ENCODE measurements around the gene TAS2R4. TPM values are rescaled to one million over a fixed set of nuclear protein-coding genes. Genes with fewer than 3 reads are reported as not detected.

Gene TAS2R4
- total RNA-seq, 1 experiment from 2014 or later = 0.66 TPM

DNA sequence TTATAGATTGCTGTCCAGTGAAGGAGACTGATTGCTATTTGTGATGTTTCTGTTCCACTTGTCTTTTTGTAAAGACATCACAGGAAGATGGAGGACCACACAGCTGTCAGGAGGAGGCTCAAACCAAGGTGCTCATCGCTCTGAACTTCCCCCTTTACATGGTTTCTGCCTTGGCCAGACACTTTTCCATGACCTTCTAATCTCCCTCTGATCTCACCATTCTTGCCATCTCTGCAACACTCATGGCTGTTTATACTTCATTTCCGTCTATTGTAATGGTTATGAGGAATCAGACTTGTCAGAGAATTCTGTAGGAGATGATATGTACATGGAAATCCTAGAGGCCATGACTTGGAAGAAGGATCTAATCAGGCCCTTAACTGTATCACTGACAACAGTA lies 11.8 kb downstream of the TAS2R4 start:
- TF ChIP-seq, protein P1, sequence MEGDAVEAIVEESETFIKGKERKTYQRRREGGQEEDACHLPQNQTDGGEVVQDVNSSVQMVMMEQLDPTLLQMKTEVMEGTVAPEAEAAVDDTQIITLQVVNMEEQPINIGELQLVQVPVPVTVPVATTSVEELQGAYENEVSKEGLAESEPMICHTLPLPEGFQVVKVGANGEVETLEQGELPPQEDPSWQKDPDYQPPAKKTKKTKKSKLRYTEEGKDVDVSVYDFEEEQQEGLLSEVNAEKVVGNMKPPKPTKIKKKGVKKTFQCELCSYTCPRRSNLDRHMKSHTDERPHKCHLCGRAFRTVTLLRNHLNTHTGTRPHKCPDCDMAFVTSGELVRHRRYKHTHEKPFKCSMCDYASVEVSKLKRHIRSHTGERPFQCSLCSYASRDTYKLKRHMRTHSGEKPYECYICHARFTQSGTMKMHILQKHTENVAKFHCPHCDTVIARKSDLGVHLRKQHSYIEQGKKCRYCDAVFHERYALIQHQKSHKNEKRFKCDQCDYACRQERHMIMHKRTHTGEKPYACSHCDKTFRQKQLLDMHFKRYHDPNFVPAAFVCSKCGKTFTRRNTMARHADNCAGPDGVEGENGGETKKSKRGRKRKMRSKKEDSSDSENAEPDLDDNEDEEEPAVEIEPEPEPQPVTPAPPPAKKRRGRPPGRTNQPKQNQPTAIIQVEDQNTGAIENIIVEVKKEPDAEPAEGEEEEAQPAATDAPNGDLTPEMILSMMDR (conservative IDR thresholded peaks at IDR 0.05) = no peak
- Histone ChIP-seq H3K56ac (ENCODE audit: insufficient read length, low read depth, low read length) (no peak overlapping the region), H3K9ac (ENCODE audit: extremely low read depth, insufficient read length, low read length) (no peak overlapping the region), H3K9me3 (ENCODE audit: control insufficient read depth, low read depth, low read length) (no peaks in the 10 kb centered on the region), H3K27ac (ENCODE audit: insufficient read length, low read depth, low read length) (no peak overlapping the region), H2AFZ (ENCODE audit: low read length) (no peak overlapping the region), H2BK120ac (ENCODE audit: low read depth, low read length, poor library complexity, severe bottlenecking) (no peak overlapping the region), H4K5ac (ENCODE audit: insufficient read length, low read depth, low read length) (no peak overlapping the region), H2BK5ac (ENCODE audit: insufficient read length, low read length) (no peak overlapping the region), H3K23ac (ENCODE audit: insufficient read length, low read depth, low read length) (no peak overlapping the region), H4K8ac (replicated peaks; ENCODE audit: insufficient read length, low read depth, low read length) (no peak overlapping the region), H2BK20ac (ENCODE audit: low read depth, low read length, poor library complexity, severe bottlenecking) (no peak overlapping the region), H3K27me3 (ENCODE audit: insufficient read depth, low read length) (no peaks in the 10 kb centered on the region), H3K4me1 (ENCODE audit: insufficient read depth, low read length) (no peaks in the 10 kb centered on the region), H2BK15ac (ENCODE audit: low read depth, low read length) (no peak overlapping the region), H3K79me1 (ENCODE audit: insufficient read depth, low read depth, low read length, poor library complexity, severe bottlenecking) (no peaks in the 10 kb centered on the region), H3K23me2 (ENCODE audit: insufficient read length, low read depth, low read length, poor library complexity, severe bottlenecking) (no peaks in the 10 kb centered on the region), H3K79me2 (ENCODE audit: insufficient read depth, low read length) (no peaks in the 10 kb centered on the region), H3K4me2 (ENCODE audit: insufficient read depth, insufficient read length, low read length) (no peak overlapping the region), H4K91ac (ENCODE audit: insufficient read length, low read depth, low read length) (no peak overlapping the region), H3K18ac (ENCODE audit: insufficient read length, low read depth, low read length) (no peak overlapping the region), H4K20me1 (ENCODE audit: control insufficient read depth, insufficient read depth, insufficient read length) (no peaks in the 10 kb centered on the region), H3K14ac (ENCODE audit: insufficient read depth, low read length) (no peak overlapping the region), H3T11ph (ENCODE audit: low read length) (no peak overlapping the region), H2AK5ac (ENCODE audit: insufficient read length, low read length) (no peak overlapping the region), H2BK12ac (ENCODE audit: insufficient read length, low read depth, low read length) (no peak overlapping the region), H3K4ac (ENCODE audit: low read depth, low read length) (no peak overlapping the region)
- DNase-seq = no peak
- no peaks in the 10 kb centered on the region for H3K9me3 Mint-ChIP-seq
- no peak overlapping the region for H3K27ac Mint-ChIP-seq
- peaks cover 2 to 8% (median 7%) of the 10 kb centered on the region in 3 experiments; a peak in 4 of 7 replicates for H3K36me3 Mint-ChIP-seq (ENCODE audit: insufficient read depth in 1 of 3, low read depth in 3 of 3)
- no peaks in the 10 kb centered on the region for H3K4me1 Mint-ChIP-seq
- H3K27me3 Mint-ChIP-seq (ENCODE audit: low read depth) = no peaks in the 10 kb centered on the region
- no CpG with 5 or more reads among the region's 2 CpGs for WGBS (ENCODE audit: extremely low coverage, insufficient read length, low lambda C conversion rate)
- no peak overlapping the region for H3K4me3 Mint-ChIP-seq
